ENCODE measurements around the gene PTPRN2.

PTPRN2 gene

DNA sequence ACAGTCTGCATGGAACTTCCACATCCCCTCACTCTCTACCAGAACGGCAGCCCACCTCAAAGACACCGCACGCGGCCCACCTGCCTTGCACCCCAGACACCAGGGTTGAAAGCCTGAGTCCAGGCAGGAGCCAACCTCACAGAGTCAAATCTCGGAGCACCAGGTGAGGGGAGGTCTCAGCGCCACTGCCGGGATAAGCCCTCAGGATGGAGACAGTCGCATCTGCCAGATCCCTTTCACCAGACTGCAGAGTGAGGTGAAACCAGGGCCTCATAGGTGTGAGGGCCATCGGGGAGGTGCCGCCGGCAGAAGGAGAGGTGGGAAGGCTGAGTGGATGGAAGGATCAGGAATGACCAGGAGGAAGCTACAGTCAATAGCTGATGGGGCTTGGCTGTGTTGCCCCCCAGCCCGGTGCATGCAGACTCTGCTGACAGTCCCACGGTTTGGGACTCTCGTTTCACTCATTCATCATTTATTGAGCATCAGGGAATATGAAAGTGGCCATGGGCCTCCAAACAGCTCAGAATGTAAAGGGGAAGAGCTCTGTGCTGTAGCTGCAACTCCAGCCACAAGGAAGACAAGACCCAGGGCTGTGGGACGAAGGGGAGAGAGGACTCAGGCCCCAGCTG lies 315.0 kb downstream of the PTPRN2 start:
- no peak for DNase-seq

DNA sequence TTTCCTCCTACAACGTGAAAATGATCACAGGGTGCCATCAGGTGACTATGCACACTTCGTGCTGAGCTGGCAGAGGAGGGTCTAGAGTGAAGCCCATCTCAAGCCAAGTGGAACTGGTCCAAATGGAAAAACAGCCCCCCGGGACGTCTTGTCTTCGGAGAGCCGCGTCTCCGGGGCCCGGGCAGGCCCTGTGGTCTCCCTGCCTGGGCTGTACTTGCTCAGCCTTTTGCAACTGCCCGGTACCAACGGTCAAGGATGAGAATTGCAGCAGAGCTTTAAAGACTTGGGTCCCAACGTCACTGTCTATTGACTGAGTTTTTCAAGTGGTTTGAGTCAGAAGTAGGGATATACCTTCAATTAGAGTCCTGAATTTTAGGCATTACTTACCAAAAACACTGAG lies 315.5 kb downstream of the PTPRN2 start:
- DNase-seq, result no peak

GRCh38 chr7:158271646-158272045 lies 316.0 kb downstream of the PTPRN2 start:
- no peak for DNase-seq

DNA sequence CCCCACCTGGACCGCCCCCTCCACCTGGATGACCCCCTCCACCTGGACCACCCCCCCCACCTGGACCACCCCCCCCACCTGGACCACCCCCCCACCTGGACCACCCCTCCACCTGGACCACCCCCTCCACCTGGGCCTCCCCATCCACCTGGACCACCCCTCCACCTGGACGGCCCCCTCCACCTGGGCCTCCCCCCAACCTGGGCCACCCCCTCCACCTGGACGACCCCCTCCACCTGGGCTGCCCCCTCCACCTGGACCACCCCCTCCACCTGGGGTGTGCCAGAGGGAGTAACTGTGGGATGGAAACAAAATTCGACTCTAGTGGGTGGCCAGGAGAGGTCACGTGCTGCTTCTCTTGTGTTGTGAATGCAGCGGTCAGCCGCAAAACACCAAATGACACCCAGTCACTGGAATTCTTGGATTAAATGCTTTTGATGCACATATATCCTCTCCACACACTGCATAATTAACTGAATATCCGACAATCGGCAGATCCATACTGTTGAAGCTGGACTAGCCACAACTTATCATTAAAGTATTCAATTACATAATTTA lies 316.7 kb downstream of the PTPRN2 start:
- no peak for DNase-seq

DNA sequence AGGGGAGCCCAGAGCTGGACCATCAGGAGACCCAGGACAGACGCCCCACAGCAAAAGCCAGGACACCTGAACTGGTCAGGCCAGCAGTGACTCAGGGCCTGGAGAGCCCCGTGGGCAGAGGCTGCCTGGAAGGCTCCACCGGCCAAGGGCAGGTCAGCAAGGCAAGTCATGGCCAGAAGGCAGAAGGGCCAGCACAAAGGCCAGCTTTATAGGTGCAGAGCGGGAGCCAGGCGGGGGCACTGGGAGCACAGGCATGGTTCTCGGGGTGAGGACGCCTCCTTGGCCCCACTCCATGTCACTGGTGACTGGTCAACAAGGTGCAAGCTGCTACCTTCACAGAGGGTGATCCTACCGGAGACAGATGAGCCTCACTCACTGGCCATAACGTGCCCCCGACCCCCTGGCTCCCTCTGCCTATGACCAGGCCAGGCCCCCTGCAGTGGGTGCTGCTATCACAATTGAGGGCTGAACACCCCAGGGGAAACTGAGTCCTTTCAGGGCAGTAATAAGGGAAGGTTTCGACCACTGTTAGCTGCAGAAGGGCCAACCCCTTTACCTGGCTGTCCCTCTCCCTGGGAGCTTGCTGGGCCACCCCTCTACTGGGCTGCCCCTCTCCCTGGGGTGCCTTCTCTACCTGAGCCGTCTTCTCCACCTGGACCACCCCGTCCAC lies 317.4 kb downstream of the PTPRN2 start:
- DNase-seq, result no peak

GRCh38 chr7:158268816-158269535 lies 318.6 kb downstream of the PTPRN2 start:
- no peak for DNase-seq

- DNase-seq, result no peak
Observed at GRCh38 chr7:158267742-158268435, 319.7 kb downstream of the PTPRN2 start.

- DNase-seq, result no peak
Observed at GRCh38 chr7:158266817-158267741, 320.5 kb downstream of the PTPRN2 start.

- no peak for DNase-seq
Observed at GRCh38 chr7:158266426-158266816, 321.2 kb downstream of the PTPRN2 start.

DNA sequence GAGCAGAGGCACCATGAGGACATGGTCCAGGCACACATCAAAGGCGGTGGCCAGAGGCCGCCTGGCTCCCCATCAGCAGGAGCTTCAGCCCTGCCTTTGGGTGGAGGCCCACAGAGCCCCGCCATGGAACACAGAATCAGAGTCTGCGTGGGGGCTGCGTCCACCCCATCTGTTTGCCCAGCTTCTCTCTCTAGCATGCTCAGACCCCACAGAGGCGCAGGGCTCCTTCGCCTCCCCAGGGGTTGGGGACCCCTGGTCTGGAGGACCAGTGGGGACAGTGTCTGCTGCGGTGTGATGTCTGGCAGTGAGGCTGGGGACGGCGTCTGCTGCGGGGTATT lies 321.9 kb downstream of the PTPRN2 start:
- DNase-seq, result no peak

- no peak for DNase-seq
Observed at GRCh38 chr7:158264881-158265742, 322.5 kb downstream of the PTPRN2 start.

GRCh38 chr7:158263964-158264748 lies 323.5 kb downstream of the PTPRN2 start:
- no peak for DNase-seq

- DNase-seq, result no peak
Observed at GRCh38 chr7:158263110-158263963, 324.3 kb downstream of the PTPRN2 start.

DNA sequence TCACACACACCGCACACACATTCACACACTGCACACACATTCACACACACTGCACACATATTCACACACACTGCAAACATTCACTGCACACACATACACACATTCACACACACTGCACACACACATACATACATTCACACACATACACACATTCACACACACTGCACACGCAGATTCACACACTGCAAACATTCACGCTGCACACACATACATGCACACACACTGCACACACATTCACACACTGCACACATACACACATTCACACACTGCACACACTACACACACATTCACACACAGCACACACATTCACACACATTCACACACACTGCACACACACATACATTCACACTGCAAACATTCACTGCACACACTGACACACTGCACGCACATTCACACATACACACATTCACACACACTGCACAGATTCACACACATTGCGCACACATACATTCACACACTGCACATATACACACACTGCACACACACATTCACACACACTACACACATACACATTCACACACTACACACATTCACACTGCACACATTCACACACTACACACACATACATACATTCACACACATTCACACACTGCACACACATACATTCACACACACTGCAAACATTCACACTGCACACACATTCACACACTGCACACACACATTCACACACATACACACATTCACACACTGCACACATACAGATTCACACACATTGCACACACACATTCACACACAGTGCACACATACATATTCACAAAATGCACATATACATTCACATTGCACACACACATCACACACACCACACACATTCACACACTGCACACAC lies 325.1 kb downstream of the PTPRN2 start:
- no peak for DNase-seq

GRCh38 chr7:158261362-158262235 lies 326.0 kb downstream of the PTPRN2 start:
- no peak for DNase-seq

DNA sequence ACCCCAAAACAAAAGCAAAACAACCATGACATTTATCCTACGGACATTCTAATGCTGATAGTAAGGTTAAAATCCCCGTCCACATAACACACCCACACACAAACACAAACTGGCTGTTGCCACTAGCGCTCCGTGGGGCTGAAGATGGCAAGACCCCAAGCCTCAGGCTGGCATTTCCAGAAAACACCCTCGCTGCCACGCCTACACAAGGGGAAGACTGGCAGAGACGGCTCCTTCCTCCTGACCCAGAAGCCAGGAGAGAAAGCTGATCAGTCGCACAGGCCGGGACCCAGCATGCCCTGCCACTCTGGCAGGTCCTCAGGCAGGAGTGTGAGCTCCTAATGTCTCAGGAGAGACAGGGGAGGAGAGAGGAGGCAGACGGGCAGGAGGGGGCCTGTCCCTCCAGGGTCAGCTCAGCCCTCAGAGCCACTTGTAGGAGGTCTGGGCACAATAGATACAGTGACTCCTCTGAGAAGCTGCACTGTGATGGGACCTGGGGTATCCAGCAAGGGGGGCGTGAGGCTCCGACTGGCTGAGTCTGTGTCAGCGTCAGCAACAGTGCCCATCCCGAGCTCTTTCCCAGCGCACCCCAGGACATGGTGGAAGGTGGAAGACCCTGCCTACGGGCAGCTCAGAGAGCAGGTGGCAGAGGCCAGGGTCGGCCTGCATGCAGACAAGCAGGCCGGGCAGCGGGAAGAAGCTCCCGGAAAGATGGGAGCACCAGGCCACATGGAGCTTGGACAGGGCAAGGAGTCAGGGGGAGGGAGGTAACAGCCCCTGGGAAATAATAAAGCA lies 326.9 kb downstream of the PTPRN2 start:
- DNase-seq, result no peak

Measured in Kasumi-1 (cell line).